H9 (cell line): ENCODE measurements around the gene MAML3. TPM values are rescaled to one million over a fixed set of nuclear protein-coding genes. Genes with fewer than 3 reads are reported as not detected.

Source experiments
- DNase-seq: peaks from one replicate; pipeline ENCODE4 v3.0.0-alpha.2; 2017
- H2AFZ ChIP-seq: one replicate; pipeline ENCODE4 v1.6.1; 2013; ENCODE audit warnings: mild to moderate bottlenecking, low read length, control low read depth, moderate library complexity
- H2AK5ac ChIP-seq: 2 replicates; pipeline ENCODE4 v1.6.1; 2013; ENCODE audit warnings: low read length, control low read depth, mixed read lengths; ENCODE audit not compliant: insufficient read length
- H2BK120ac ChIP-seq: one replicate; pipeline ENCODE4 v1.6.1; 2013; ENCODE audit warnings: low read depth, mild to moderate bottlenecking, low read length, control low read depth, inconsistent platforms; ENCODE audit not compliant: poor library complexity, severe bottlenecking
- H2BK12ac ChIP-seq: 2 replicates; pipeline ENCODE4 v1.6.1; 2013; ENCODE audit warnings: low read length, control low read depth, mixed read lengths, low read depth; ENCODE audit not compliant: insufficient read length
- H2BK15ac ChIP-seq: 2 replicates; pipeline ENCODE4 v1.6.1; 2013; ENCODE audit warnings: low read depth, low read length, control low read depth
- H2BK20ac ChIP-seq: one replicate; pipeline ENCODE4 v1.6.1; 2013; ENCODE audit warnings: low read depth, mild to moderate bottlenecking, low read length, control low read depth, inconsistent platforms; ENCODE audit not compliant: poor library complexity, severe bottlenecking
- H2BK5ac ChIP-seq: 2 replicates; pipeline ENCODE4 v1.6.1; 2013; ENCODE audit warnings: low read length, control low read depth, mixed read lengths; ENCODE audit not compliant: insufficient read length
- H3K14ac ChIP-seq: 2 replicates; pipeline ENCODE4 v1.6.1; 2013; ENCODE audit warnings: low read length, control low read depth; ENCODE audit not compliant: insufficient read depth
- H3K18ac ChIP-seq: 2 replicates; pipeline ENCODE4 v1.6.1; 2013; ENCODE audit warnings: low read depth, mild to moderate bottlenecking, mixed read lengths, low read length, control low read depth; ENCODE audit not compliant: insufficient read length
- H3K23ac ChIP-seq: 2 replicates; pipeline ENCODE4 v1.6.1; 2013; ENCODE audit warnings: low read length, control low read depth, mixed read lengths, low read depth; ENCODE audit not compliant: insufficient read length
- H3K23me2 ChIP-seq: 2 replicates; pipeline ENCODE4 v1.6.1; 2013; ENCODE audit warnings: low read depth, mild to moderate bottlenecking, mixed read lengths, low read length, control low read depth; ENCODE audit not compliant: insufficient read length, poor library complexity, severe bottlenecking
- H3K27ac ChIP-seq: 2 replicates; pipeline ENCODE4 v1.5.1; 2013; ENCODE audit warnings: low read length, control low read depth, mixed read lengths, low read depth; ENCODE audit not compliant: insufficient read length
- H3K27me3 ChIP-seq: 2 replicates; pipeline ENCODE4 v1.6.1; 2013; ENCODE audit warnings: low read length, control low read depth, inconsistent platforms; ENCODE audit not compliant: insufficient read depth
- H3K4ac ChIP-seq: 2 replicates; pipeline ENCODE4 v1.6.1; 2013; ENCODE audit warnings: low read depth, mild to moderate bottlenecking, control low read depth, inconsistent platforms, low read length, moderate library complexity
- H3K4me1 ChIP-seq: 2 replicates; pipeline ENCODE4 v1.6.1; 2013; ENCODE audit warnings: low read length, control low read depth, inconsistent platforms; ENCODE audit not compliant: insufficient read depth
- H3K4me2 ChIP-seq: 2 replicates; pipeline ENCODE4 v1.6.1; 2013; ENCODE audit warnings: low read length, control low read depth, mixed read lengths; ENCODE audit not compliant: insufficient read length, insufficient read depth
- H3K56ac ChIP-seq: 2 replicates; pipeline ENCODE4 v1.6.1; 2013; ENCODE audit warnings: low read depth, mild to moderate bottlenecking, mixed read lengths, low read length, control low read depth; ENCODE audit not compliant: insufficient read length
- H3K79me1 ChIP-seq: 2 replicates; pipeline ENCODE4 v1.6.1; 2013; ENCODE audit warnings: low read depth, mild to moderate bottlenecking, moderate library complexity, low read length, control low read depth, inconsistent platforms; ENCODE audit not compliant: insufficient read depth, poor library complexity, severe bottlenecking
- H3K79me2 ChIP-seq: 2 replicates; pipeline ENCODE4 v1.6.1; 2013; ENCODE audit warnings: low read length, control low read depth, inconsistent platforms; ENCODE audit not compliant: insufficient read depth
- H3K9ac ChIP-seq: 2 replicates; pipeline ENCODE4 v1.6.1; 2013; ENCODE audit warnings: low read length, control low read depth, mixed read lengths; ENCODE audit not compliant: insufficient read length; ENCODE audit errors: extremely low read depth
- H3K9me3 ChIP-seq: one replicate; pipeline ENCODE4 v1.6.1; 2013; ENCODE audit warnings: low read depth, low read length, inconsistent platforms; ENCODE audit not compliant: control insufficient read depth
- H3T11ph ChIP-seq: one replicate; pipeline ENCODE4 v1.6.1; 2013; ENCODE audit warnings: mild to moderate bottlenecking, low read length, control low read depth, inconsistent platforms
- H4K20me1 ChIP-seq: one replicate; pipeline ENCODE4 v1.6.1; 2013; ENCODE audit not compliant: control insufficient read depth, insufficient read length, insufficient read depth
- H4K5ac ChIP-seq: 2 replicates; pipeline ENCODE4 v1.6.1; 2013; ENCODE audit warnings: low read depth, mild to moderate bottlenecking, mixed read lengths, low read length, control low read depth; ENCODE audit not compliant: insufficient read length
- H4K8ac ChIP-seq: replicated peaks from 2 replicates; pipeline ENCODE4 v1.6.1; 2013; ENCODE audit warnings: low read length, control low read depth, mixed read lengths, low read depth; ENCODE audit not compliant: insufficient read length
- H4K91ac ChIP-seq: 2 replicates; pipeline ENCODE4 v1.6.1; 2013; ENCODE audit warnings: low read depth, mild to moderate bottlenecking, moderate library complexity, mixed read lengths, low read length, control low read depth; ENCODE audit not compliant: insufficient read length
- H3K27ac Mint-ChIP-seq, 3 experiments: 2 replicates in 2 of 3; 3 replicates in 1 of 3; pipeline ENCODE4 v1.8.0; 2020 to 2021; ENCODE audit warnings: mixed read lengths in 3 of 3, mild to moderate bottlenecking in 1 of 3, moderate library complexity in 1 of 3
- H3K27me3 Mint-ChIP-seq: 2 replicates; pipeline ENCODE4 v1.8.0; 2021; ENCODE audit warnings: low read depth, mild to moderate bottlenecking, moderate library complexity, mixed read lengths
- H3K36me3 Mint-ChIP-seq, 3 experiments: 2 replicates in 2 of 3; 3 replicates in 1 of 3; pipeline ENCODE4 v1.8.0; 2020 to 2021; ENCODE audit warnings: low read depth in 3 of 3, mixed read lengths in 3 of 3; ENCODE audit not compliant: insufficient read depth in 1 of 3
- H3K4me1 Mint-ChIP-seq, 2 experiments: 2 replicates each; pipeline ENCODE4 v1.8.0; 2020; ENCODE audit warnings: mixed read lengths in 2 of 2
- H3K4me3 Mint-ChIP-seq, 2 experiments: 2 replicates in 1 of 2; 3 replicates in 1 of 2; pipeline ENCODE4 v1.8.0; 2020 to 2021; ENCODE audit warnings: mild to moderate bottlenecking in 2 of 2, mixed read lengths in 2 of 2, moderate library complexity in 1 of 2
- H3K9me3 Mint-ChIP-seq, 2 experiments: 2 replicates in 1 of 2; 3 replicates in 1 of 2; pipeline ENCODE4 v1.8.0; 2020; ENCODE audit warnings: mild to moderate bottlenecking in 2 of 2, mixed read lengths in 2 of 2, moderate library complexity in 1 of 2
- WGBS: extraction: QIAGEN DNeasy Blood & Tissue Kit; methylation state at CpG from one replicate; pipeline ENCODE4 v1.1.7; 2013; ENCODE audit warnings: missing lambda C conversion rate, low lambda C conversion rate, mixed read lengths; ENCODE audit not compliant: insufficient read length; ENCODE audit errors: extremely low coverage; 5-methylcytosine and 5-hydroxymethylcytosine counted together
- total RNA-seq: library from RNA; stranded (reverse); gene quantifications from 2 replicates; pipeline ENCODE4 v1.2.1, GENCODE V29; 2021
- TF ChIP-seq, protein P1 (sequence below): fragments of 200-600 bp; sonication (generic); conservative IDR thresholded peaks from 3 replicates; pipeline ENCODE4 v1.8.0; 2021; ENCODE audit warnings: antibody characterized with exemption, mild to moderate bottlenecking

The MAML3 gene
- total RNA-seq, 1 experiment from 2014 or later: 3.9 TPM

DNA sequence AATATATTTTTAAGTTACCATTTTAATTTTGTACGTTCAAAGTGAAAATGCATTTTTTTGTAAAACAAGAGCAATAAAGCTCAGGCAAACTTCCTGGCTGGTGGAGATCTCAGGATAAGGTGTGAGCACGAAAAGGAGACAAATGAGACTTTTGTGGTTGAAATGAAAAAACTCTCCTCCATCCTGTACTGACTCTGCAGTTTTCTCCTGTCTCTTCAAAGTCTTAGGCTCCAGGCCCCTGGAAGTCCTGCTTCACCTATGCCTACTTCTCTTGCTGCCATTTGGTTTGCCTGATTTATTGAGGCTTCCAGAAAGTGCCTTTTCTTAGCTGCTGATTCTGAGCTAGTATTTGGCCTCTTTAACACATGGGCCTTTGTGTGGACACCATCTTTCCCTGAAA is 77.7 kb downstream of the MAML3 start:
- Histone ChIP-seq H3K27me3 (no peaks in the 10 kb centered on the region), H3K79me1 (no peaks in the 10 kb centered on the region), H3K56ac (no peak overlapping the region), H2BK120ac (no peak overlapping the region), H3K9me3 (no peaks in the 10 kb centered on the region), H4K8ac (no peak overlapping the region), H2BK15ac (no peak overlapping the region), H3K9ac (no peak overlapping the region), H2BK20ac (no peak overlapping the region), H2AK5ac (no peak overlapping the region), H3K27ac (no peak overlapping the region), H3K4ac (no peak overlapping the region), H3K18ac (no peak overlapping the region), H4K91ac (no peak overlapping the region), H3K4me2 (no peak overlapping the region), H3K23ac (no peak overlapping the region), H3K79me2 (no peaks in the 10 kb centered on the region), H3K23me2 (no peaks in the 10 kb centered on the region), H3K4me1 (peaks cover 5% of the 10 kb centered on the region; the same call in 1 of the 2 replicates), H2AFZ (no peak overlapping the region), H3K14ac (no peak overlapping the region), H3T11ph (no peak overlapping the region), H4K5ac (no peak overlapping the region), H4K20me1 (no peaks in the 10 kb centered on the region), H2BK5ac (no peak overlapping the region), H2BK12ac (no peak overlapping the region)
- Mint-ChIP-seq H3K9me3 (no peaks in the 10 kb centered on the region), H3K27ac (no peak overlapping the region), H3K4me3 (no peak overlapping the region), H3K4me1 (peaks cover 24 to 25% of the 10 kb centered on the region in 2 experiments), H3K36me3 (no peaks in the 10 kb centered on the region), H3K27me3 (no peaks in the 10 kb centered on the region)
- TF ChIP-seq, protein P1, sequence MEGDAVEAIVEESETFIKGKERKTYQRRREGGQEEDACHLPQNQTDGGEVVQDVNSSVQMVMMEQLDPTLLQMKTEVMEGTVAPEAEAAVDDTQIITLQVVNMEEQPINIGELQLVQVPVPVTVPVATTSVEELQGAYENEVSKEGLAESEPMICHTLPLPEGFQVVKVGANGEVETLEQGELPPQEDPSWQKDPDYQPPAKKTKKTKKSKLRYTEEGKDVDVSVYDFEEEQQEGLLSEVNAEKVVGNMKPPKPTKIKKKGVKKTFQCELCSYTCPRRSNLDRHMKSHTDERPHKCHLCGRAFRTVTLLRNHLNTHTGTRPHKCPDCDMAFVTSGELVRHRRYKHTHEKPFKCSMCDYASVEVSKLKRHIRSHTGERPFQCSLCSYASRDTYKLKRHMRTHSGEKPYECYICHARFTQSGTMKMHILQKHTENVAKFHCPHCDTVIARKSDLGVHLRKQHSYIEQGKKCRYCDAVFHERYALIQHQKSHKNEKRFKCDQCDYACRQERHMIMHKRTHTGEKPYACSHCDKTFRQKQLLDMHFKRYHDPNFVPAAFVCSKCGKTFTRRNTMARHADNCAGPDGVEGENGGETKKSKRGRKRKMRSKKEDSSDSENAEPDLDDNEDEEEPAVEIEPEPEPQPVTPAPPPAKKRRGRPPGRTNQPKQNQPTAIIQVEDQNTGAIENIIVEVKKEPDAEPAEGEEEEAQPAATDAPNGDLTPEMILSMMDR: no peak
- DNase-seq: no peak
- WGBS: no CpG with 5 or more reads among the region's 2 CpGs
